CD4-positive, alpha-beta T cell treated with Interleukin-6 for 4 hours (primary cell): ENCODE measurements around the gene DLX5.

Source experiments
- DNase-seq: peaks from one replicate; pipeline ENCODE4 v3.0.0-alpha.2; 2020; ENCODE audit warnings: mixed read lengths

The DLX5 gene

DNA sequence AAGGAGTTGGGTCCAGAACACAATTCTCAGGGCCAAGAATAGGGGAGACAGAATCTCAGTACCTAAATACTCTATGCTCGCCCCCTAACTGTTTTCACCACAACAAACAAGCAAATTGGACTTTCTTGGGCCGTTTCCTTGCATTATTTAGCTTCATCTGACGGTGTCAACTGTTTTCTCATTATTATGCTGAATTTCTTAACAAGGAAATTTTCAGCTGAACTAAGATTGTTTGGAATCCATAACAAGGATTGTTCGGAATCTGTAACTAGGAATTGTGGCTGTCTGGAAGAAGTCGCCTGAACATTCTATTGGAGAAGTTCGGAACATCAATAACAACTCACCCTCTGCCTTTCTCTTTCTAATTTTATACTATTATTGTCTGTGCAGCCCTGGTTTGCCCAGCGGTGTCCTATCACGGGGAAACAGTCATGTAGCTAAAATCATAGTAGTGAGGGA lies 34.7 kb downstream of the DLX5 start:
- no peak for DNase-seq

DNA sequence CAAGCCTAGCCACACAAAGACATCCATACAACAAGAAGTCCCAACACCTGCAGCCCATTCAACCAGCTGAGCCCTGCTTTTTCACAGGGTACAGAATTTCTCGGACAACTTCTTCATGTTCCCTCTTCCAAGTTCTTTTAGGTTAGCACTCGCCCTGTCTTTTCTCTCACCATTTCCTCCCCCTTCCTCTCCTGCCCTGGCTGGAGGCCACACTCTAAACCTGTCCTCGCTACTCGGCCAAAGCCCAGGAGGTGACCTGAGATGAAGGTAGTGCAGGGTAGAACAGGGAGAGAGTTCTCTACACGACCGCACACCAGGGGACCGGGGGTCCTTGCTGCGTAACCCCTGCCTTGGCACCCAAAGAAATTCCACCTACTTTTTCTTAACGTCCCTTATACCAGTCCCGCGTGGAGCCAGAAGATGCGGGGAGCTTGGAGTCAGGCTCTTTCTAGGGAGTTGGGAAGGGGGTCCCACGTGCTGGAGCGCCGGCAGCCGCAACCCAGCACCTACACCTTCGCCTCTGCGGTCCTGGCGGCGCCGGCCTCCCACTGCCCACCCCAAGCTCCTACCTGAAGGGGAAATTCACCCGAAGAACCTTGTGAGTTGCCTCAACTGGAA lies 35.3 kb downstream of the DLX5 start:
- no peak for DNase-seq

DNA sequence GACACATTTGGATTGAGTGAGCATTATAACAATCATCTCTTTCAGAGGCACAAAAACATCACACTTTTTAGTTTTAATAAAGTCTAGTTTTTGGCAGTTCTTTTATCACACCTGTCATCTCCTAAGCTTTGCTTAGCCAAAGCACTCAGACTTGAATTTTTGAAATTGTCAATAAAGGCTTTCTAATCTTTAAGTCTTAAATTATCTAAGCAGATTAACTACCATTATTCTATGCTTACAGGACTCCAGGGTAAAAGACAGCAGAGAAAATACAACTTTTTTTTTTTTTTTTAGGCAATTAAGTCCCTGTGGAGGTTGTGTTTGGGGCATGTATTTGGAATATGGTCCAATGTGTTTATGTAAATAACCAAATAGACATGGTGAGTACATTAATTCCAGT lies 36.9 kb downstream of the DLX5 start:
- no peak for DNase-seq

DNA sequence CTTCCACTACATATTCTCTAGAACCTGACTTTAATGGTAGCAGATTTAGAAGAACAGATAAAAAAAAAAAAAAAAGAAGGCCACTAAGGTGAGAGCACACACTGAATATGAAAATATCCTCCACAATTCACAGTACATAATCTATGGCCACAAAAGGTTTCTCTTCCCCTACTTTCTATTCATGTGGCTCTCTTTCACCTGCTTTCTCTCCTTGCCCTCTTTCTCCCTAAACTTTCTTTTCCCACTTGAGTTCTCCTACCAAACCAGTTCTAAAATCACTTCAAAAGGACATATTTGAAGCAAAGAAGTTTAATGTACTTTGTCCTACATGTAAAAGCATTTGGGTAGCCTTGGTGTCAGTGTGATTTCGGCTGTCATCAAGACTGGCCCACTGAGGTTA lies 37.7 kb downstream of the DLX5 start:
- DNase-seq: no peak

DNA sequence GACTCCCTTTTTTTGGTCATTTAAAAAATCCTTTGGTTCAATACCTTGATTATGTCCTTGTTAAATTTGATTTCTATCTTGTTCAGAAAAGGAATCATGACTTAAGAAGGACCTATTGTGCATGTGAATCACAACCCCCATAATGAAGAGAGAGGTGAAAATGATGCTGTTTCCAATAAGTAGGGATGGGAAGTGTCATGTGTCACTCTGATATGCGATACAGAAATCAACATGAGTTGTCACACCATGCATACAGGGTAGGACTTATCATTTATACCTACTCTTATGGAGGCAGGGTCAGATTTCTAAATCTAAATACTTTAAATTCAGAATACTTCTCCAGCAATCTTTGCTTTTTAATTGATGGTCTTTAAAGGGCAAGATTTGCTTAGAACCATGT lies 38.6 kb downstream of the DLX5 start:
- no peak for DNase-seq

DNA sequence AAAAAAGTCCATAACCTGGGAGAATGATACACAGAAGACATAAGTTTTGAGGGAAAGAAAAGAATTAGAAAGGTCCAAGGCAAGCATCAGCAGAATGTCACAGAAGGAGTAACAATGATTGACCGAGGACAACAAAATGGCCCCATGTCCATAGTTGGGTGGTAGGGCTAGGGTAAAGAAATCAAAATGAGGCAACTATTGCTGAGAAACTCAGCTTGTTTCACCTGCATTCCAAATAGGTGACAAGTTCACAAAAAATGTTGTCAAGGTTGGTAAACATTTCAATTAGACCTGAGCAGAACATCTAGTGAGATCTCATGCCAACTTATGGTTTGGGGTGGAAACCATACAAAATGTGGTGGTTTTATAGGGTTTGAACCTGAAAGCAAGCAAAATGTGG lies 42.0 kb downstream of the DLX5 start:
- no peak for DNase-seq

DNA sequence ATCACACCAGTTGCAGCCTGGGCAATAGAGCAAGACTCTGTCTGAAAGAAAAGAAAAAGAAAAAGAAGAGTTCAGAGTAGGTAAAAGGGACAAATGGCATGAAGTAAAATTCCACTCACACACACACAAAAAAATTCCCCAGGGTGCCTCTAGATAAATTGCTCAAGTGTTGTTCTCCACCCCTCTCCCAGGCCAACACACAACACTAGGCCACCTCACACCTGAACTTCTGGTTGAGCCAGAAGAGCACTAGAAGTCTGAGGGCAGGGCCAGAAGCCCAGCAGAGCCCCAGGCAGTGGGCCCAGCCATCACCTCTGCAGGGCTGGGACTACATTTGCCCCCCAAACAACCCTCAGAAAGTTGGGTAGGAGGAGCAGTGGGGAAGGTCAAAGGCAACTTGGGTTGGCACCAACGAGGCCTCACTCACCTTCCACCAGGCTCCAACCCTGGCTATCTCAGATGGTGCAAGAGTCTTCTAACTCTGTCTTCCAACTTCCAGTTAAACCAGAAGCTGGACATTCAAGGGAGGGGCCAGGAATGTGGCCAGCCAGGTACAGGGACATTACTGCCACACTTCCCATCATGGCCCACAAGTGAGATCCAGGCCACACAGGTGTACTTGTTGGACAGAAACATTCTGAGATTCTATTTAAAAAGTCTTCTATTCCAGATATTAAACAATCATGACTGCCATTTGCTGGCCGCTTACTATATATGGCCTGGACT lies 44.9 kb downstream of the DLX5 start:
- DNase-seq: no peak

DNA sequence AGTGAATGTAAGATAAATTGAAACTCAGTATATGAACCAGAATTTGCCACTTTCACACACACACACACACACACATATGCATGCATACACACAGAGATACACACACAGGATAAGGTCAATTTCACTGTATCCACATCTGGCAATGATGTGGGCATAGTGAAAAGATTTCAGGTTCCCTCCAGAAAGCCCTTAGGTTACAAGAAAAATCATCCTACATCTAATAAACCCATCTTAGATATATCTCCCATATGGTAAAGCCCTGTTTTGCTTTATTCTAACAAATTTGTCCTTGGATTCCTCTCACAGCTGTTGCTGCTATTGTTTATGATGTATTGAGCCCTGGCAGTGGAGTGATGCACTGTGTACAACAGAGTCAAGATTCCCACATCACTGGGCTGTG lies 47.2 kb downstream of the DLX5 start:
- no peak for DNase-seq

DNA sequence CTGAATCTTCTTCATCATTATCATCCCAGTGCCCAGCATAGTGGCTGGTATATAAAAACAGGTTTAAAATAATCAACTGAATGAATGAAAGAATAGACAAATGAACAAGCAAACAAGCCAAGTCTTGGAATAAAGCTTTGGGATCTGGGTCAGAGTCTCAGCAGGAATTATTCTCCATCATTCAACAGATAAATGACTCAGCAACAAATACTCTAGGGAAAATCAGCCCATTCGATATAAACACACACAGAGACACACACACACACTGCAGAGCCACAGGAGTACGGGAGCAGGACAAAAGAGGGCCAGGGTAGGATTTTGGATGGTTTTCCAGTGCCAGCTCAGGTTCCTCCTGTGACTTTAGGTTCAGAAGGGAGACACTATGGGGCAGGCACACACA lies 48.5 kb downstream of the DLX5 start:
- no peak for DNase-seq

DNA sequence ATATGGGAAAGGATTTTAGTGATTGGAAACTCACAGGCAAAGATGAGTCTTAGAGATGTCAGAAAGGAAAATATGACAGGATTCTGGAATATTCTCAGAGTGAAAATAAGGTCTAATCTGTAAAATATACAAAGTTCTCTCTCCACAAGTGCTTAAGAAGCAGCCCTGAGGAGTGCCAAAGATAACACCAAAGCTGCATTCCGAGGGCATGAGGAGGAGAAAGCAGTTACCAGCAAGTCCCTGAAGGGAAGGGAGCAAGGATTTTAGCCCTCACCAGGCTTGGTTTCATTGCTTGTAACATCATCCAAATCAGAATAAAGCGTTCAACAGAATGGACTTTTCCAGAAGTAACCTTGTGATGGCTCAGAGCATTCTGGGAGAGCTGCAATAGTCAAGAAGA lies 50.6 kb downstream of the DLX5 start:
- DNase-seq: no peak

DNA sequence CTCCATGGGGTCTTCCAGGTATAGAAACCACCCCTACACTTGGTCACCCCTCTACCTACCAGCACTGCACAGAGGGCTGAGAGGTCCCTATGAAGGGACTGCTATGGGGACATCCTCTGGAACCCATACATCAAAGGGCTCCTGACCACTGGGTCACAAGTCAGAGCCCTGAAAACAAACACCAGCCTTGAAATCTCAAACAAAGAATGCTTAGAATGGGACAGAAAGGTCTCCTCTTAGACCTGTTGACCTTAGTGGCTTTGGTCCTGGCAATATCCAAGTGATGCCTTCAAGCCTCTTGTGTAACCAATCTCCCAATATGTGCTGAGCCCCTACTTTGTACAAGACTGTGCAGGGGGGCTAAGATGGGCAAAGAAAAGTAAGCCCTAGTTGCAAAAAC lies 53.9 kb downstream of the DLX5 start:
- no peak for DNase-seq
